Measurements from ENCODE around the gene UPB1.
A peak's percentile ranks its signal among the peaks of the same experiment; 100 is the strongest.

The UPB1 gene

GRCh38 chr22:24465566-24465965 is 29.6 kb upstream of the UPB1 start:
- DNase-seq (no peak), ATAC-seq (replicated peaks) (no peak)
- no peak overlapping the region for H3K27ac Mint-ChIP-seq
- H3K36me3 Mint-ChIP-seq (ENCODE audit: insufficient read depth) = no peaks in the 10 kb centered on the region
- no peaks in the 10 kb centered on the region for H3K27me3 Mint-ChIP-seq
- H3K4me3 Mint-ChIP-seq = no peak overlapping the region
- no peaks in the 10 kb centered on the region for H3K4me1 Mint-ChIP-seq (ENCODE audit: low read depth in 2 of 2)
- no peaks in the 10 kb centered on the region for H3K9me3 Mint-ChIP-seq

GRCh38 chr22:24465975-24466374 is 29.2 kb upstream of the UPB1 start:
- no peak overlapping the region for H3K4me3 Mint-ChIP-seq
- DNase-seq (no peak), ATAC-seq (replicated peaks) (no peak)
- H3K27me3 Mint-ChIP-seq = no peaks in the 10 kb centered on the region
- no peak overlapping the region for H3K27ac Mint-ChIP-seq
- no peaks in the 10 kb centered on the region for H3K36me3 Mint-ChIP-seq (ENCODE audit: insufficient read depth)
- no peaks in the 10 kb centered on the region for H3K9me3 Mint-ChIP-seq
- no peaks in the 10 kb centered on the region for H3K4me1 Mint-ChIP-seq (ENCODE audit: low read depth in 2 of 2)

GRCh38 chr22:24466716-24467328 is 28.3 kb upstream of the UPB1 start:
- Mint-ChIP-seq H3K9me3 (no peaks in the 10 kb centered on the region), H3K27me3 (no peaks in the 10 kb centered on the region), H3K36me3 (ENCODE audit: insufficient read depth) (no peaks in the 10 kb centered on the region), H3K4me1 (ENCODE audit: low read depth in 2 of 2) (no peaks in the 10 kb centered on the region), H3K4me3 (no peak overlapping the region), H3K27ac (no peak overlapping the region)
- no peak for DNase-seq
- no peak for ATAC-seq (replicated peaks)

GRCh38 chr22:24467340-24467739 is 27.8 kb upstream of the UPB1 start:
- Mint-ChIP-seq H3K9me3 (no peaks in the 10 kb centered on the region), H3K27me3 (no peaks in the 10 kb centered on the region), H3K27ac (no peak overlapping the region), H3K36me3 (ENCODE audit: insufficient read depth) (no peaks in the 10 kb centered on the region), H3K4me3 (no peak overlapping the region), H3K4me1 (ENCODE audit: low read depth in 2 of 2) (no peaks in the 10 kb centered on the region)
- DNase-seq (no peak), ATAC-seq (replicated peaks) (no peak)

- H3K36me3 Mint-ChIP-seq (ENCODE audit: insufficient read depth) = no peaks in the 10 kb centered on the region
- H3K4me3 Mint-ChIP-seq = no peak overlapping the region
- DNase-seq (no peak), ATAC-seq (replicated peaks) (no peak)
- no peaks in the 10 kb centered on the region for H3K9me3 Mint-ChIP-seq
- no peak overlapping the region for H3K27ac Mint-ChIP-seq
- no peaks in the 10 kb centered on the region for H3K27me3 Mint-ChIP-seq
- H3K4me1 Mint-ChIP-seq (ENCODE audit: low read depth in 2 of 2) = no peaks in the 10 kb centered on the region
Observed at GRCh38 chr22:24471570-24471969, 23.6 kb upstream of the UPB1 start.

- DNase-seq = no peak
- H3K36me3 Mint-ChIP-seq (ENCODE audit: insufficient read depth) = no peaks in the 10 kb centered on the region
- no peaks in the 10 kb centered on the region for H3K9me3 Mint-ChIP-seq
- H3K4me3 Mint-ChIP-seq = no peak overlapping the region
- H3K27me3 Mint-ChIP-seq = no peaks in the 10 kb centered on the region
- no peak for ATAC-seq (replicated peaks)
- H3K27ac Mint-ChIP-seq = no peak overlapping the region
- no peaks in the 10 kb centered on the region for H3K4me1 Mint-ChIP-seq (ENCODE audit: low read depth in 2 of 2)
Observed at GRCh38 chr22:24473284-24473683, 21.8 kb upstream of the UPB1 start.

GRCh38 chr22:24474221-24474620 is 20.9 kb upstream of the UPB1 start:
- no peak overlapping the region for H3K27ac Mint-ChIP-seq
- DNase-seq (no peak), ATAC-seq (replicated peaks) (no peak)
- H3K27me3 Mint-ChIP-seq = no peaks in the 10 kb centered on the region
- H3K4me1 Mint-ChIP-seq (ENCODE audit: low read depth in 2 of 2) = no peaks in the 10 kb centered on the region
- H3K36me3 Mint-ChIP-seq (ENCODE audit: insufficient read depth) = no peaks in the 10 kb centered on the region
- no peak overlapping the region for H3K4me3 Mint-ChIP-seq
- H3K9me3 Mint-ChIP-seq = no peaks in the 10 kb centered on the region

GRCh38 chr22:24474649-24475255 is 20.4 kb upstream of the UPB1 start:
- H3K4me1 Mint-ChIP-seq (ENCODE audit: low read depth in 2 of 2) = no peaks in the 10 kb centered on the region
- H3K36me3 Mint-ChIP-seq (ENCODE audit: insufficient read depth) = no peaks in the 10 kb centered on the region
- no peak overlapping the region for H3K4me3 Mint-ChIP-seq
- H3K9me3 Mint-ChIP-seq = no peaks in the 10 kb centered on the region
- no peak for ATAC-seq (replicated peaks)
- H3K27ac Mint-ChIP-seq = no peak overlapping the region
- no peak for DNase-seq
- H3K27me3 Mint-ChIP-seq = no peaks in the 10 kb centered on the region

- Mint-ChIP-seq H3K9me3 (no peaks in the 10 kb centered on the region), H3K4me3 (no peak overlapping the region), H3K4me1 (ENCODE audit: low read depth in 2 of 2) (peaks cover 7 to 8% of the 10 kb centered on the region in 2 donors), H3K27me3 (no peaks in the 10 kb centered on the region), H3K27ac (peak overlapping the region in 1 of 2 donors; percentile 33), H3K36me3 (ENCODE audit: insufficient read depth) (no peaks in the 10 kb centered on the region)
- no peak for DNase-seq
- no peak for ATAC-seq (replicated peaks)
Observed at GRCh38 chr22:24481641-24482040, 13.5 kb upstream of the UPB1 start.

GRCh38 chr22:24482575-24482974 is 12.6 kb upstream of the UPB1 start:
- Mint-ChIP-seq H3K4me1 (ENCODE audit: low read depth in 2 of 2) (peaks cover 9 to 11% of the 10 kb centered on the region in 2 donors), H3K9me3 (no peaks in the 10 kb centered on the region), H3K4me3 (no peak overlapping the region), H3K36me3 (ENCODE audit: insufficient read depth) (no peaks in the 10 kb centered on the region), H3K27ac (no peak overlapping the region), H3K27me3 (no peaks in the 10 kb centered on the region)
- ATAC-seq (replicated peaks) (no peak), DNase-seq (no peak)

GRCh38 chr22:24482998-24483397 is 12.1 kb upstream of the UPB1 start:
- no peak for ATAC-seq (replicated peaks)
- H3K27me3 Mint-ChIP-seq = no peaks in the 10 kb centered on the region
- H3K36me3 Mint-ChIP-seq (ENCODE audit: insufficient read depth) = no peaks in the 10 kb centered on the region
- H3K4me1 Mint-ChIP-seq (ENCODE audit: low read depth in 2 of 2) = peaks cover 9 to 11% of the 10 kb centered on the region in 2 donors
- DNase-seq = no peak
- no peaks in the 10 kb centered on the region for H3K9me3 Mint-ChIP-seq
- H3K4me3 Mint-ChIP-seq = no peak overlapping the region
- H3K27ac Mint-ChIP-seq = no peak overlapping the region

GRCh38 chr22:24483976-24484545 is 11.1 kb upstream of the UPB1 start:
- H3K4me1 Mint-ChIP-seq (ENCODE audit: low read depth in 2 of 2) = peaks cover 9 to 11% of the 10 kb centered on the region in 2 donors
- H3K4me3 Mint-ChIP-seq = no peak overlapping the region
- H3K27ac Mint-ChIP-seq = peak overlapping the region in 1 of 2 donors; percentile 51
- H3K27me3 Mint-ChIP-seq = no peaks in the 10 kb centered on the region
- ATAC-seq (replicated peaks) (no peak), DNase-seq (no peak)
- H3K9me3 Mint-ChIP-seq = no peaks in the 10 kb centered on the region
- H3K36me3 Mint-ChIP-seq (ENCODE audit: insufficient read depth) = no peaks in the 10 kb centered on the region

GRCh38 chr22:24485170-24485569 is 10.0 kb upstream of the UPB1 start:
- DNase-seq = no peak

GRCh38 chr22:24485608-24486007 is 9.5 kb upstream of the UPB1 start:
- Mint-ChIP-seq H3K27ac (no peak overlapping the region), H3K9me3 (no peaks in the 10 kb centered on the region), H3K36me3 (ENCODE audit: insufficient read depth) (no peaks in the 10 kb centered on the region), H3K27me3 (no peaks in the 10 kb centered on the region), H3K4me3 (no peak overlapping the region), H3K4me1 (ENCODE audit: low read depth in 2 of 2) (peaks cover 9 to 11% of the 10 kb centered on the region in 2 donors)
- DNase-seq = no peak
- peak; percentile 50 for ATAC-seq (replicated peaks)

More at GRCh38 chr22:24485170-24485569, 10.0 kb upstream of the UPB1 start:
- peaks cover 9 to 11% of the 10 kb centered on the region in 2 donors for H3K4me1 Mint-ChIP-seq (ENCODE audit: low read depth in 2 of 2)
- ATAC-seq (replicated peaks) = no peak
- no peaks in the 10 kb centered on the region for H3K36me3 Mint-ChIP-seq (ENCODE audit: insufficient read depth)
- no peaks in the 10 kb centered on the region for H3K27me3 Mint-ChIP-seq
- no peaks in the 10 kb centered on the region for H3K9me3 Mint-ChIP-seq
- H3K4me3 Mint-ChIP-seq = no peak overlapping the region
- H3K27ac Mint-ChIP-seq = no peak overlapping the region

Measured in effector memory CD8-positive, alpha-beta T cell (primary cell).